Myocyte (in vitro differentiated cells): ENCODE data around the gene DAGLA. TPM values are rescaled to one million over a fixed set of nuclear protein-coding genes. Genes with fewer than 3 reads are reported as not detected.

ENCODE experiments used
- DNase-seq: peaks from one replicate; pipeline ENCODE4 v3.0.0-alpha.2; 2012; ENCODE audit warnings: low read depth
- total RNA-seq: library from RNA; depleted of rRNA; stranded (reverse); fragments of >200 nt; gene quantifications from 2 replicates; pipeline ENCODE4 v1.2.3, GENCODE V29; 2014

Gene DAGLA
- total RNA-seq, 1 donor from 2014 or later: 2.9 TPM

GRCh38 chr11:61778357-61778886 is 98.2 kb downstream of the DAGLA start:
- no peak for DNase-seq

- no peak for DNase-seq
Observed at GRCh38 chr11:61778920-61779650, 98.9 kb downstream of the DAGLA start.

GRCh38 chr11:61779666-61780525 is 99.7 kb downstream of the DAGLA start:
- no peak for DNase-seq

- DNase-seq: no peak
Observed at GRCh38 chr11:61780581-61781162, 100.5 kb downstream of the DAGLA start.

GRCh38 chr11:61781585-61781984 is 101.4 kb downstream of the DAGLA start:
- no peak for DNase-seq

- no peak for DNase-seq
Observed at GRCh38 chr11:61782299-61782698, 102.1 kb downstream of the DAGLA start.

GRCh38 chr11:61782841-61783240 is 102.7 kb downstream of the DAGLA start:
- DNase-seq: no peak

GRCh38 chr11:61783717-61784505 is 103.7 kb downstream of the DAGLA start:
- DNase-seq: peak; percentile 25

- no peak for DNase-seq
Observed at GRCh38 chr11:61784506-61784805, 104.3 kb downstream of the DAGLA start.

- DNase-seq: no peak
Observed at GRCh38 chr11:61785837-61786402, 105.7 kb downstream of the DAGLA start.

- no peak for DNase-seq
Observed at GRCh38 chr11:61787928-61788491, 107.8 kb downstream of the DAGLA start.

- peak; percentile 85 for DNase-seq
Observed at GRCh38 chr11:61791737-61792309, 111.6 kb downstream of the DAGLA start.

GRCh38 chr11:61792310-61793082 is 112.3 kb downstream of the DAGLA start, which contains the start of the genes FEN1 and TMEM258:
FEN1 (plus strand) TSS chr11:61792911; CDS start chr11:61795362, 2,451 bp downstream.
TMEM258 (minus strand) TSS chr11:61792599; CDS start chr11:61792558, 41 bp downstream.
- peak; percentile 94 for DNase-seq

- no peak for DNase-seq
Observed at GRCh38 chr11:61793083-61793828, 113.1 kb downstream of the DAGLA start.

- no peak for DNase-seq
Observed at GRCh38 chr11:61793829-61794204, 113.6 kb downstream of the DAGLA start.

- no peak for DNase-seq
Observed at GRCh38 chr11:61794579-61794978, 114.4 kb downstream of the DAGLA start.

- DNase-seq: no peak
Observed at GRCh38 chr11:61795459-61795858, 115.3 kb downstream of the DAGLA start.

- no peak for DNase-seq
Observed at GRCh38 chr11:61795876-61796526, 115.8 kb downstream of the DAGLA start.
